ENCODE data around the gene BST1.

- no peak for TF ChIP-seq POLR2AphosphoS5 (IDR thresholded peaks at IDR 0.05; ENCODE audit: low read depth, low read length)
- no peak for TF ChIP-seq POLR2A (IDR thresholded peaks at IDR 0.05; ENCODE audit: low read depth, low read length)
- no peak for TF ChIP-seq TAF1 (IDR thresholded peaks at IDR 0.05; ENCODE audit: low read depth, low read length)
- TF ChIP-seq PAX5 (IDR thresholded peaks at IDR 0.05; ENCODE audit: insufficient read depth, low read length, severe bottlenecking) = no peak
Measured at GRCh38 chr4:15774020-15774420, 71.2 kb downstream of the BST1 start.

All from GM12891 (cell line).